GM10266 (cell line): Measurements from ENCODE around the gene COL4A1.

Source experiments
- DNase-seq: peaks from one replicate; pipeline ENCODE4 v3.0.0; 2012; ENCODE audit errors: extremely low spot score
- TF ChIP-seq, protein P1 (sequence below): IDR thresholded peaks from 2 replicates; pipeline ENCODE4 v1.5.1; 2012; ENCODE audit warnings: mild to moderate bottlenecking, low read depth; ENCODE audit not compliant: control insufficient read depth, insufficient read depth; ENCODE audit errors: missing control alignments

COL4A1 gene

DNA sequence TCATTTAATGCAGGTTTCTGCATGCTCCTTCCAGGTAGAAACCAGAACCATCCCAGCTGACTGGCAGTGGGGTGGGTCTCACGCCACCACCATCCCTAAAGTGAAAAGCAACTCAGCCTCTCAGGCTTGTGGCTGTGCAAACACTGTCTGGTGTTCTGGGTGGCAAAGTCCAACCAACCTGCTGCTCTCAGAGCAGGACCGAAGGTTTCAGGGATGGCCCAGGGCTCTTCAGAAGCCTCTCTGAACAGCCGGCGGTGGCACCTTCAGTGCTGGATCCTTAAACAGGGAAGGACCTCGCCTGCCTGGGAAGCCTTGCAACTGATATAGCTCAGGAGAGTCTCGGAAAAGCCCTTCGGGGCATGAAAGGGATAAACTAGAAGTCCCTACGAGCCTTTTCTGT lies 100.8 kb downstream of the COL4A1 start:
- DNase-seq: no peak
- TF ChIP-seq, protein P1, sequence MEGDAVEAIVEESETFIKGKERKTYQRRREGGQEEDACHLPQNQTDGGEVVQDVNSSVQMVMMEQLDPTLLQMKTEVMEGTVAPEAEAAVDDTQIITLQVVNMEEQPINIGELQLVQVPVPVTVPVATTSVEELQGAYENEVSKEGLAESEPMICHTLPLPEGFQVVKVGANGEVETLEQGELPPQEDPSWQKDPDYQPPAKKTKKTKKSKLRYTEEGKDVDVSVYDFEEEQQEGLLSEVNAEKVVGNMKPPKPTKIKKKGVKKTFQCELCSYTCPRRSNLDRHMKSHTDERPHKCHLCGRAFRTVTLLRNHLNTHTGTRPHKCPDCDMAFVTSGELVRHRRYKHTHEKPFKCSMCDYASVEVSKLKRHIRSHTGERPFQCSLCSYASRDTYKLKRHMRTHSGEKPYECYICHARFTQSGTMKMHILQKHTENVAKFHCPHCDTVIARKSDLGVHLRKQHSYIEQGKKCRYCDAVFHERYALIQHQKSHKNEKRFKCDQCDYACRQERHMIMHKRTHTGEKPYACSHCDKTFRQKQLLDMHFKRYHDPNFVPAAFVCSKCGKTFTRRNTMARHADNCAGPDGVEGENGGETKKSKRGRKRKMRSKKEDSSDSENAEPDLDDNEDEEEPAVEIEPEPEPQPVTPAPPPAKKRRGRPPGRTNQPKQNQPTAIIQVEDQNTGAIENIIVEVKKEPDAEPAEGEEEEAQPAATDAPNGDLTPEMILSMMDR: no peak

GRCh38 chr13:110201114-110201513 lies 105.8 kb downstream of the COL4A1 start:
- DNase-seq: no peak
- TF ChIP-seq, protein P1: no peak

DNA sequence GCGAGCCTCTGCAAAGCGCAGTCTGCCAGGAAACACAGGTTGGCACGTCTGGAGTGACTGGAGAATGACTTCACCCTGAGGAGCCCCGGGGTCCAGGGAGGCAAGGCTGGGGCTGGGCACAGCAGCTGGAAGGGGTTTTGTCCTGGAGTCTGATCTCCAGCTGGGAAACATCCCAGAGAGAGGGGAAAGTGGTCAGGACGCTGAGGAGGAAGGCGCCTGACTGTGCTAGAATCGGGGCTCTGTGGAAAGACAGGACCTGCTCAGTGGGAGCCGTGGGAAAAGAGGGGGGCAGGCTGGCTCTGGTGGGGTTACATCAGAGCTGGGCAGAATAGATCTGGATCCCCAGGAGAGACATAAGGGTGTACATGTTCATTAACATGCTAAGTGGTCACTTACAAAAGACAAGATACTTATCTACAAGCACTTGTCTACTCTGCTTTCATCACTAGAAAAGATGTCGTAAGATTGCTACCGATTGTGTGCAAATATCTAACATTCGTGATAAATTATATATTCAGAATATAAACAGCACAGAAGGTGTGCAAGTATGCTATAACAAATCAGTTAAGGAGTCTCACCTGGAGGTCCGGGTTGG lies 106.6 kb downstream of the COL4A1 start:
- TF ChIP-seq, protein P1: no peak
- DNase-seq: no peak

DNA sequence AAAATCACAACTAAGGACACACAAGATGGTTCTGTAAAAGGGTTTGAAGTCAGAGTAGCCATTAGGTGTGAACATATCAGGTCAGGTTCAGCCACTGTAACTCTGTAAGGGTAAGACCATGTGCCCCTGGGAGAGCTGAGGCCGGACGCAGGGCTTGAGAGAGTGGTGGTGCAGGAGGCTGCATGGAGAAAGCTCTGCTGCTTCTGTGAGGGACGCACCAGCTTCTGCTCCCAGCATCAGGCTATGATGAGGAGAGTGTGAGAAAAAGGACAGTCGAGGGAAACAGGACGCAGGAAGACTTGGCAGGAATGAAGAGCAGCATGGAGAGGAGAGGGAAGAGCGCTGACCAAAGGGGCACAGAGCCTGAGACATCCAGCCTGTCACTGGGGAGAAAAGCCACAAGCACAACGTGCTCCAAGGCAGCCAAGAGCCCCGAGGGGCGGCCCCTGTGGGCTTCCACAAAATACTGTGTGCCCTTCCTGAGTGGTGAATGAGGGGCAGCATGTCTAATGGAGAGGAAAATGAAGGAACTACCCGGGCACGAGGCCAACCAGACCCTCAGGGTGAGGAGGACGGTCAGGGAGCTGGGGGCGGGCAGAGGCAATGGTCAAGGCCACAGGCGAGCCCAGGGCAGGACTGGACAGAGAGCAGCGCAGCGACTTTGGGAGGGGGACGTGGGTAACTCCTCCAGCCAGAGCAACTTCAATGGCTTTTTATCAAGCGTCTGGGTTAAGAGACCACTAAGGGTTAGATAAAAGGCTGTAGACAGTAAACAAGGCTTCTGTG lies 107.7 kb downstream of the COL4A1 start:
- no peak for DNase-seq
- TF ChIP-seq, protein P1: no peak

GRCh38 chr13:110197471-110197870 lies 109.5 kb downstream of the COL4A1 start:
- no peak for DNase-seq
- TF ChIP-seq, protein P1: no peak

GRCh38 chr13:110197026-110197425 lies 109.9 kb downstream of the COL4A1 start:
- TF ChIP-seq, protein P1: no peak
- no peak for DNase-seq
